HG03432 (cell line): ENCODE data around the gene GRIK3.
"Not testable (repeated sequence)": the region's sequence is repeated elsewhere in the genome, so short reads cannot be mapped to it uniquely, and the experiment has no call there.

Experiments used
- ATAC-seq: cut with Tn5 transposase; IDR thresholded peaks from one replicate; pipeline ENCODE4 v1.9.1; 2021; ENCODE audit warnings: mild to moderate bottlenecking, moderate library complexity; ENCODE audit not compliant: unreplicated experiment

The GRIK3 gene

GRCh38 chr1:36771240-36771639, 263.1 kb downstream of the GRIK3 start:
- no peak for ATAC-seq

- ATAC-seq = no peak
These were observed 264.2 kb downstream of the GRIK3 start for GRCh38 chr1:36769886-36770830.

GRCh38 chr1:36768486-36769178, 265.7 kb downstream of the GRIK3 start:
- ATAC-seq = no peak

GRCh38 chr1:36767429-36767828, 266.9 kb downstream of the GRIK3 start:
- ATAC-seq = not testable (repeated sequence)

GRCh38 chr1:36766481-36766880, 267.8 kb downstream of the GRIK3 start:
- no peak for ATAC-seq

- ATAC-seq = no peak
These were observed 268.5 kb downstream of the GRIK3 start for GRCh38 chr1:36765785-36766300.

- no peak for ATAC-seq
These were observed 269.5 kb downstream of the GRIK3 start for GRCh38 chr1:36764798-36765197.

- ATAC-seq = no peak
These were observed 270.5 kb downstream of the GRIK3 start for GRCh38 chr1:36763771-36764170.

- ATAC-seq = no peak
These were observed 272.1 kb downstream of the GRIK3 start for GRCh38 chr1:36762174-36762573.

- ATAC-seq = no peak
These were observed 273.2 kb downstream of the GRIK3 start for GRCh38 chr1:36761113-36761512.

- ATAC-seq = no peak
These were observed 274.2 kb downstream of the GRIK3 start for GRCh38 chr1:36760081-36760480.

GRCh38 chr1:36759355-36759754, 275.0 kb downstream of the GRIK3 start:
- no peak for ATAC-seq

- no peak for ATAC-seq
These were observed 278.7 kb downstream of the GRIK3 start for GRCh38 chr1:36755303-36756230.

GRCh38 chr1:36754366-36754765, 279.9 kb downstream of the GRIK3 start:
- no peak for ATAC-seq

- no peak for ATAC-seq
These were observed 280.9 kb downstream of the GRIK3 start for GRCh38 chr1:36753451-36753850.

GRCh38 chr1:36752891-36753361, 281.4 kb downstream of the GRIK3 start:
- ATAC-seq = no peak

- no peak for ATAC-seq
These were observed 281.9 kb downstream of the GRIK3 start for GRCh38 chr1:36752431-36752830.

GRCh38 chr1:36751525-36751924, 282.8 kb downstream of the GRIK3 start:
- ATAC-seq = no peak

- ATAC-seq = no peak
These were observed 285.8 kb downstream of the GRIK3 start for GRCh38 chr1:36748466-36748865.
